GM19455 (cell line): Measurements from ENCODE around the gene MAD1L1.

ENCODE experiments used
- ATAC-seq: cut with Tn5 transposase; IDR thresholded peaks from one replicate; pipeline ENCODE4 v1.9.1; 2021; ENCODE audit not compliant: unreplicated experiment

The MAD1L1 gene

DNA sequence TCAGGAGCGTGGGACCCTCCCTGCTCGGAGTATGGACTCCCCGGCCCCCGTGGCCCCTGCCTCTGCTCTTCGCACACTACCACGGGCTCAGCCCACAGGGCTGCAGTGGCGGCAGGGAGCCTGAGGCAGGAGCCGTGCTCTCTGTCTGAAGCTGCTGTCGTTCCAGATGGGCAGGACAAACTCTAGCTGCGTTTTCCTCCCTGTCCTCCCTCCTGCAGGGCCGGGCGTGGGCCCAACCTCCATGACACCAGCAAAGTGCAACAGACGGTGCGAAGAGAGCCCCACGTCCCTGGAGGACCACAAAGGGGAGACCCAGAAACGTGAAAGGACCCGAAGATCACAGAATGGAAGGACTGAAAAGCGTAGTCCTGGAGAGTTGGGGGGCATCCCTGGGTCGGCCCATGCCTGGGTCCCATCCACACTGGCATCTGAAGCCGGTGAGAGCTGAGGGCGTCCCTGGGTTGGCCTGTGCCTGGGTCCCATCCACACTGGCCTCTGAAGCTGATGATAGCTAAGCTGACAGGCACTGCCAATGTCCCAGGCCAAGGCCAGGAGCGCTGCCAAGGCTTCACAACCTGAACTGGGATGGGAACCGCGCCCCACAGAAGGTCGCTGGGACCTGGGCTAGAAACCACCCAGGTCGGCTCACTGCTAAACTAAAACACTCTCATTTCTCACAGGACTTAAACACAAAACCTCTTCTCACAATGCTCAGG lies 267.0 kb downstream of the MAD1L1 start:
- no peak for ATAC-seq

DNA sequence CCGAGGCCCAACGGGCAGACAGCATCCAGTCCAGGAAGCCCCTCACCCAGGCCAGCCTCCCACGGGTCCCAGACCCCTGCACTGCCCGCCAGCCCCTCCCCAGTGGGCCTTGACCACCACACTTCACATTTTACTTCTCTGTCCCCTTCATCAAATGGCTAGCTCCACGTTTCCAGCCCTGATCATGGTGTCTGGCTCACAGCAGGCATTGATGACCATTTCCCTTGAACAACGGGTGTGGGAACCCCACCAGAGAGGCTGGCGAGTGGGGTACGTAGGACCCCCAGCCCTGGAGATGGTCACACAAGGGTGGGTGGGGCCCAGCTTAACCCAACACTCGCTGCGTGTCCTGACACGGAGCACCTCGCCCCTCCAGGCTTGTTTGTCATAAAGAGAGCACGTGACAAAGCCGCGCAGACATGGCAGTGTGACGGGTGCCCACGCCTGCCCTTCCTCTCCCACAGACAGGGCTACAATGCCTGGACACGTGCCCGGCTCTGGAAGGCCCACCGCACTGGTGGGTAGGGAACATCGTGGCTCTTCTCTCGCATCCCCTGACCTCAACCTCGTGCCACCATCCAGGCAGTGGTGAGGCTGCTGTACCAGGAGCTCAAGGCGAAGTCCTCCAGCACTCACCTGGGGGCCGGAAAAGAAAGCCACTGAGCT lies 267.7 kb downstream of the MAD1L1 start:
- ATAC-seq: no peak

DNA sequence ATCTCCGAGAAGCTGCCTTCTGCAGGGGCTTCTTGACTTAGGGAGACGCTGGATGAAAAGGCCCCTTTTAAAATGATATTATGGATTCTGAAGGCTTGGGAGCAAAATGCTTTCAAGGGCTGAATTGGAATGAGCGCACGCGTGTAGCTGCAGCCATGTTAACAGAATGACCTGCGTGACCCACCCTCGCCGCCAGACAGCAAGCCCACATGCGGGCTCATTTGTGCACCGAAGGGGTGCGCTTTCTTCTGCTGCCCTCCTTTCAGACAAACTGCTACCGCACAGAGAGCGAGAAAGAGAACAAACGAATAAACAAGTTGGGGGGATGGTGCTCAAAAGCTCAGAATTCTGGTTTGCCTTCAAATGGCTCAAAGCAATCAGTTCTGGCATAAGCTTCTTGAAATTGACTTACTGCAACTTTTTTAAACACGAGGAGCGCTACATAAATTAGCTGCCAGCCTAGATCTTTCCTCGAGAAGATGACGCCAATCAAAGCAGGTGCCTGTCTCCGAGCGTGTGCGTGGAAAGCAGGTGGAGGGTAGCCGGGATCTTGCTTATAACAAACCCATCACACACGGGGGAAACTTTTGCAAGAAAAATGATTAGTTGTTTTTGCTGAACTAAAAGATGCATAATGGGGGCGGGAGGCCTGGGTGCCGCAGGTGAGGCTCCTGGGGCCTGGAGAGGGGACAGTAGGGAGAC lies 268.4 kb downstream of the MAD1L1 start:
- no peak for ATAC-seq

DNA sequence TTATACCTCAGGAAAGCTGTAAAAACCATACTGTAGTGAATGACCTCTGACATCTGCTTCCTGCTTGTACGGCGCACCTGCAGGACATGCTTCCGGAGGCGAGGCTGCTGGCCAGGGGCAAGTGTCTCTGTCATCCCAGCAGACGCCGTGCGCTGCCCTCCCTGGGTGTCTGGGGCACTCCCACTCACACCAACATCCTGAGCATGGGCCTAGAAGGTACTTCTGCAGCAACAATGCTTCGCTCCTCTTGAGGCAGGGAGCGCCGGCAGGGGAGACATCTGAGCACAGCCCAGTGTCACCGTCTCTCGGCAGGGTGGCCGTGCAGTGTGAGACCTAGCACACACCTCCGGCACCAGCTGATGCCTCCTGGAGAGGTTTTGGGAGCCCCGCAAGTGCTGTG lies 269.2 kb downstream of the MAD1L1 start:
- no peak for ATAC-seq

DNA sequence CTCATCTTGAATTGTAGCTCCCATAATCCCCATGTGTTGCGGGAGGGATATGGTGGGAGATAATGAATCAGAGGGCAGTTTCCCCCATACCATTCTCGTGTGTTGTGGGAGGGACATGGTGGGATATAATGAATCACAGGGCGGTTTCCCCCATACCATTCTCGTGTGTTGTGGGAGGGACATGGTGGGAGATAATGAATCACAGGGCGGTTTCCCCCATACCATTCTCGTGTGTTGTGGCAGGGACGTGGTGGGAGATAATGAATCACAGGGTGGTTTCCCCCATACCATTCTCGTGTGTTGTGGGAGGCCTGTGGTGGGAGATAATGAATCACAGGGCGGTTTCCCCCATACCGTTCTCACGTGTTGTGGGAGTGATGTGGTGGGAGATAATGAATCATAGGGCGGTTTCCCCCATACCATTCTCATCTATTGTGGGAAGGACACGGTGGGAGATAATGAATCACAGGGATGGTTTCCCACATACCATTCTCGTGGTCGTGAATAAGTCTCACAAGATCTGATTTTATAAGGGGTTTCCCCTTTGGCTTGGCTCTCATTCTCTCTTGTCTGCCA lies 271.0 kb downstream of the MAD1L1 start:
- ATAC-seq: no peak

DNA sequence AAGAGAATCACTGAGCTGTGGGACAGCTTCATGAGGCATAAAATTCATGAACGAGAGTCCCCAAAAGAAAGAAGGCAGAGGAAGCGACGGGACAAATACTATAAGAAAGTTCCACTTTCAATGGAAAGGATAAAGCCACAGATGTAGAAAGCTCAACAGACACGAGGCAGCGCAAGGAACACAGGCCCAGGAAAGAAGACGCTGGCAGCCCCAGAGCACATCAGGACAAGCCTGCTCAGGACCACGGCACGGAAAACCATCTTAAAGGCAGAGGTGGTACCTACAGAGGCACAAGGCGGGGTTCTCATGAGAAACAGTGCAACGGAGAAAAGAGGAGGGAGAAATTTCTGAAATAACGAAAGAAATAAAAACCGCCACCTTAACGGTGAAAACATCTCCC lies 273.4 kb downstream of the MAD1L1 start:
- ATAC-seq: no peak

DNA sequence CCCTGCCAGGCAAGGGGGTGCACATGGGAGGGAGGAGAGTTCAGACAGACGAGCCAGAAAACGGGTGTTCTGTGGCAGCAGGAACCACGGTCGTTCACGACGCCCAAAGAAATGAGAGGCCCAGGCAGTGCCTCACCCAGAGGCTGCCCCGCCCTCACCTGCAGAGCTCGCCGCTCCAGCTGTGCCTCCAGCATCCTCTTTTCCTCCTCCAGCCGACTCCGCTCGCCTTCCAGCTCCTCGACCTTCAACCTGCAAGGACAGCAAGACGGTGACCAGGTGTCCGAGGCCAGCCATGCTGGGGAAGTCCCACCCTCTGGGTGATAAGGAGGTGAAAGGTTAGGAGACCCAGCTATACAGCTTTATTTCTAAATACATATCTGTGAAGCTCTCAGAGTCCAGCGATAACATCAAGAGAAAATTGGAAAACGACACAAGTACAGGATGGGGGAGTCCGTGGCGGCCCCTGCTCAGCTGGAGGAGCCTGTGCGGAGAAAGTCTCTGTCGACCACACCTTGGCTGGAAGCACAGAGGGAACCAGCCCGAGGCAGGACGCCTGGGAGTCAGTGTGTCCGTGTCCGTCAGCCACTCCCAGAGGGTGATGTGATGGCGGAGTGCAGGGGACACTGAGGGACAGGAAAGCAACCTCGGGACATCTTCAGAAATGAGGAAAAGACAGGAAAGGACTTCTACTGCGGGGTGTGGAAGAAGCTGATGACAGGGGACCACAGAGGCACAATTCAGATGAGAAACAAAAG lies 275.1 kb downstream of the MAD1L1 start:
- ATAC-seq: no peak

DNA sequence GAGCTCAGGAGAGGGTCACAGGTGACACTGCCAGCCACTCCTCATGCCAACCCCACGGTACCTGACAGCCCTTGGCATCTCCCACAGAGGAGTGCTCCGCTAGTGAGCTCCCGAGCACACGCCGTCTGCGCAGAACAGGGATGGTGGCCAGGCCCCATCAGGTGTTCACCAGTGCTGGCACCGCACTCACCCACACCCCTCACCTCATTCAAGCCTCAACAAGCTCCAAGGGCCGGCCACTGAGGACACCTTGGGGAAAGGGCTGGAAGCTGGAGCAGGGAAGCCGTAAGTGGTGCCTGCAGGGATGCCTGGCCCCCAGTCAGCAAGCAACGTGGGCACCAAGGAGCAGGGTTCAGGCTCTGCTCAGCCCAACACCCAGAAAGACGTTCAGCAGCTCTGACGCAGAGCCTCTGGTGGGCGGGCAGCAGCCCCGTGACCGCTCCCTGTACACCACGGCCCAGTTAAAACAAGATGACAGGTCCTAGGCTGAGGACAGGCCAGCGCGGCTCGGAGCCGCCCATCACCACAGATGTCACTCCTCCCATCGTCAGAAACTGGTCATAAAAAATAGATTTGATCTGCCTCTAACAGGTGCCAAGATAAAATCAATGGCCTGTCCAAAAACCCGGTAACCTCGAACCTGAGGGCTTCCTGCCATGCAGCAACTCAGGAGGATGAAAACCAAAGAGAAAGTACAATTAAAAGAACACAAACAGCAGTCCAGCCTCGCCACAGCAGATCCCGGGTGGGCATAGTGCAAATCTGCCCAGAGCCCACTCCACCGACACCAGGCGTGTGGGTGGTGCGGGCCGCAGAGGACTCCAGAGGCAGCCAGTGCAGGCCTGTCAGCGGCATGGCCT lies 275.9 kb downstream of the MAD1L1 start:
- ATAC-seq: no peak

DNA sequence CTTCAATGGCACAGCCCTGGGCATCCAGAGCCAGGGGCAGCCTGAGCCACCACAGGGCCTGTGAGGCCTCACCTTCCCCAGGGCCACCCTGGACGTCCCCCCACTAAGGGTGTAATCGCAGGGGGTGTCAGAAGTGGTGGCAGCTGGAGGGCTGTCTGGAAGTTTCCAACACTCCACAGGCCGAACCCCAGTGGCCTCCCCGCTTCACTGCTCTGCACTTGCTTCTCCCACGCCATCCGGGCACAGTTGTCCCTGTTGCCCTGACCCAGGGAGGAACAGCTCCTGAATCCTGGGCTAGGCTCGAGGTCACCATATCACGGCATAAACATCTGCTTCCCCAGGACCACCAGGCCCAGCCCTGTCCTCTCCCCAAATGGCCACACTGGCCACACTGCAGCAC lies 276.6 kb downstream of the MAD1L1 start:
- ATAC-seq: no peak

DNA sequence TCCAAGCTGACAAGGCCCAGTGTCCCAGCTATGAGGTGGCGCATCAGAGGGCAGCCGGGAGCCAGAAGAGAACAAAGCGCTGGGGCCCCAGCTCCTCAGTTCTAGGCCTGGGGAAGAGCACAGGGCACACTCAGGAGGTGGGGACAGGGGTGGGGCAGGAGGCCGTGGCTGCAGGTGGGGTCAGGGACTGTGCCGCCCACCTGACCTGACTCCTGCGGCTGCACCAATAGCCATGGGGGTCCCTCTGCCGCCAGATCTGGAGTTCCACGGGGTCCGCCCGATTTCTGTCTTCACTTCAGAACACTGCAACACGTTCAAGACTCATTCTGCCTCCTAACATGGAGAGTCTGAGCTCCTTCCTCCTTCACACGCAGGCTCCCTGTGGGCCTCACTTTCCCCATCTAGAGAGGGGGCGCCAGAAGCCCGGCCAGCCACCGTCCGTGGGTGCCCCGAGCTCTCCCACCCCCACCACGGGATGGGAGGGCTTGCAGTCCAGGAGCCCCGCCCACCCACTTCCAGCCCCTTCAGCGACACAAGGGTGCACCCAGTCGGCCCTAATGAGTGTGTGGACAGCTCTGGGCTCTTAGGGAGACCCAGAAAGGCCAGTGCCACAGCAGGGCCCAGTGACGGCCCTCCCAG lies 278.3 kb downstream of the MAD1L1 start:
- ATAC-seq: no peak

DNA sequence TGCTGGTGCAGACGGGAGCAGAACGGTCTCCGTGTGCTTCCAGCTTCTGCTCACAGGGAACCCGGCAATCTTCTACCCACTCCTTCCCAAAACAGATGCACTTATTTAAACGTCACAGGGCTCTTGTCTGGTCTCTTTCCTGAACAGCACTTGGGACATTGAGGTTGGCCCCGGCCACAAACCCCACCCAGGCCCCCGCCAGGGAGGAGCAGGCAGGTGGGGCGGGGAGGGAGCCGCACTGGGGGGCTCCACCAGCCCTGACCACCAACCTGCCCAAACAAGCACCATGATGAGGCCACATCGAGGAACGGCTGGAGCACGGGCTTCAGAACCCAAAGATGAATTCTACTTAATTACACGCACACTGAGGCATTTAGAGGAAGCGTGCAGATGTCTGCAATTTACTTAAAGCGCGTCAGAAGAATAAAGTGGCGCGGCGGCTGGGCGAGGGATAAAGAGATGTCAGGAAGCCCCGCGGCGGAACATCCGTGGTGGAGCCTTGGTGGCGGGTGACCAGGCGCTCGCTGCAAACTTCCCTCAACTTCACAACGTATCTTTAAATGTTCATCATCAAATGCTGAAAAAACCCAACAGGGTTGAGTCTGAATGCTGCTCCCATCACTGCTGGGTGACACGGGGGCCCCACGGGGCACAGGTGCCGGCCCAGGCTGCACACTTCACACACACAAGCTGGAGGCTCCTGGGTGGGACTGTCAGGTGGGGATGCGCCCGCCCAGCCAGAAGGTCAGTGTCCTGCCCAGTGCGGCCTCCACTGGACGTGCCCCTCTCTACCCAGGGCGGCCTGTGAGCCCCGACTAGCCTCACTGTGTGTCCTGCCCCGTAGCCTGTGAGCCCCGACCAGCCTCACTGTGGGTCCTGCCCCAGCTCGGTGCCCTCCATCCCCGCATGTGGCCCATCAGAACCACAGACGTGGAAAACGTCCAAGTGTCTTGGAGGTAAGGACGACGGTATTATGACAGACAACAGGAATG lies 279.2 kb downstream of the MAD1L1 start:
- ATAC-seq: no peak

DNA sequence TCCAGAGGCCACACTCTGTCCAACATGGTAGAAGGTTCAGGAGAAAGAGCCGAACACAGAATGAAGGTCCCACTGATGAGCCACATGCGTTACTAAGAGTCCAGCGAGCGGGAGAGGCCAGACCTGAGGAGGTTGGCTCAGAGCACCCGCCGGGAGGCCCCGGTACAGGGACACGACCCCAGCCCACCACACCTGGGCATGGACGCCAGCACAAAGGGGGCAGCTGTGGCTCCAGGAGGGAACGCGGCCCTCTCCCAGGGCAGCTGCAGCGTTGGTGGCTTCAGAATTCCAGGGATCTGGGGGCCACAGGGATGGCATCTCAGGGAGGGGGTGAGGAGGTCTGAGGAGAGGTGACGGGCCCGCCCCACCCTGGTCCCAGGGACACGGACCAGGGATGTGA lies 280.0 kb downstream of the MAD1L1 start:
- ATAC-seq: no peak

DNA sequence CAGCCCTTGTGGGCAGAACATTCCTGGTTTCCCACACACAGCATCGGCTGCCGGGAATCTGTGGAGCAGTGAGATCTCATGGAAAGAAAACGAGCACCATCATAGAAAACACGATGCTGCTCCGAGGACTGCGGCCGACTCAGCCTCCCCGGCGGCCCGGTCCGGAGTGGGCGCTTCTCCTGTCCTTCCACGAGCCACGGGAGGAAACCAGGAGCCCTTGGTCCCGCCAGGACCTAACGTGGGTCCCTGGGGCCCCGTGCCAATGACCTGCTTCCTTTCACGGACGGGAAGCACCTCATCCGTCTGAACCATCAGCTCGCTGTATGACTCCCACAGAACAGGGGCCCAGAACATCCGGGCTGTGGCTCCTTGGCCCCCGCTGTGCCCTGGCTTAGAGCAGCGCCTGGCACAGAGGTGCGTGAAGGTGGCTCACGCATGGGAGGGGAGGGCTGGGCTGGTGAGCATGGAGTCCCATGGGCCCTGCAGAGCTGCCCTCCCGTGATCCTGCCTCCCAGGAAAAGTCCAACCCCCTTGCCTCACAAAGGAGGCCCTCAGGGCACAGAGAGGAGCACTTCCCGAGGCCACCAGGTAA lies 280.5 kb downstream of the MAD1L1 start:
- no peak for ATAC-seq

DNA sequence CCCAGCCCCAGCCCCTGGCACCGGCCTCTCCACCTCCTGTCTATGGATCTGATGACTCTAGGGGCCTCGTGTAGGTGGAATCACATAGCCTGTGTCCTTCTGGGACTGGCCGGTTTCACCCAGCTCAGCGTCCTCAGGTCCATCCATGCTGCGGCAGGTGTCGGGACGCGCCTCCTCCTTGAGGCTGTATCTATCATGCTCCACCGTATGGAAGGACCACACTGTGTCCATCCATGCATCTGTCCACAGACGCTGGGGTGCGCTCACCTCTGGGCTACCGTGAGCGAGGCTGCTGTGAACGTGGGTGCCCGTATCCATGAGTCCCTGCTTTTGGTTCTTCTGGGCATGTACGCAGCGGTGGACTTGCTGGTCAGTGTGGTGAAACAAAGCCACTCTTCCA lies 281.1 kb downstream of the MAD1L1 start:
- ATAC-seq: no peak

DNA sequence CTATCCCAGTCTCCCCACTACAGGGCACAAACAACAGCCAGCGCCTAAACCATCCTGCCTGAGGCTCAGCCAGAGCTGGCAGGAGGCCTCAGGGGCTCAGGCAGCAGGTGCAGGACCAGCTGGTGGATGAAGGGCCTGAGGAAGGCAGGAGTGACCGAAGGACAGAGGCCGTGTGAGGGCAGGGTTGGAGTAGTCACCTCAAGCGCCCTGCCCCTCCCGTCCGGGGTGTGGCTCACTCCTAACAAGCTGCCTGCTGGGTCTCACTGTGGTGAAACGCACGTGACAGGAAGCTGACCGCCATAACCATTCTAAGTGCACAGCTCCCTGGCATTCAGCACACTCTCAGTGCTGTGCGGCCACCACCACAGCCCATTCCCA lies 281.6 kb downstream of the MAD1L1 start:
- no peak for ATAC-seq

DNA sequence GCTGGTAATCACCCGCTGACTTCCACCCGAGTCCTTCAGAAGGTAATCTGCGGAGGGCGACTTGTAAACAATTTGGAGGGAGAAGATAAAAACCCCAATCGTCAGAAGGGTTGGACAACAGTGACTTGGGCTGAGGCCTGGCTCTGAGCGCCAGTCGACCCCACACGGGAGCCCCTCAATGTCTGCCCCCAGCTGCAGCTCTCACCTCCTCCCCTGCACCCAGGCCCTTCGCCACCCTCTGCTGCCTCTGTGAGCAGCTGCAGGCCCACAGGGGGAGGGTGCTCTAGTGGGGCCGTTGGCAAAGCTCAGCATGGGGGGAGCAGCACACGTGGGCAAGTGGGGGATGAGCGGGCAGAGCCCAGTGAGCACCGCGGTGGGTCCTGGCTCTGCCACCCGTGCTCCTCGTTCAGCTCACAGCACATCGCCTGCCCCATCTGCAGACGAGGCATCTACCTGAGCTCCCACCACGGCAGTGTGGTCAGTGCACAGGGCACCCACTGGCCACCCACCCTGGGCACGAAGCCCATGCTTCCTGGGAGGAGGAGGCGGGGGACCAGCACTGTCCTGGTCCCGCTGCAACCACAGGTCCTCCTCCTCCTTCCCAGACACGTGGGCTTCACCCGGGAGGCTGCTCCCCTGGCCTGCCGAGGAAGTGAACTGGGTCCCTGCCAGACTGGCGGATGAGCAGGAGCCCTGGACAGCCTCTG lies 282.1 kb downstream of the MAD1L1 start:
- no peak for ATAC-seq

DNA sequence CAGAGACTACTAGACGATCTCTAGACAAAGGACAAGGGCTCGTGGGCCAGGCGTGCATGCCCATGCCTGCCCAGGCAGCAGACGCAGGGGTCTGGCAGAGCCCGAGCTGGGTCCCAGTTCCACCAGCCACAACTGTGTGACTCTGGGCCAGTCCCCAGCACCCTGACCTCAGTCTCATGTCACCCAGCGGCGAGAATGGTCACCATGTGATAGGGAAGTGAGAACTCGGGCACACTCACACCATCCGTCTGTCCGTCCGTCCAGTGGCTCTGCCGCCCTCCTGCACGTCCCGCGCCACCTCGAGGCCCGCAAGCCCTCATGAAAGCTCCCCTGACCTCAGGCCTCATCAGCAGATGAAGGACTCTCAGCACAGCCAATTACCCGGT lies 282.7 kb downstream of the MAD1L1 start:
- no peak for ATAC-seq

DNA sequence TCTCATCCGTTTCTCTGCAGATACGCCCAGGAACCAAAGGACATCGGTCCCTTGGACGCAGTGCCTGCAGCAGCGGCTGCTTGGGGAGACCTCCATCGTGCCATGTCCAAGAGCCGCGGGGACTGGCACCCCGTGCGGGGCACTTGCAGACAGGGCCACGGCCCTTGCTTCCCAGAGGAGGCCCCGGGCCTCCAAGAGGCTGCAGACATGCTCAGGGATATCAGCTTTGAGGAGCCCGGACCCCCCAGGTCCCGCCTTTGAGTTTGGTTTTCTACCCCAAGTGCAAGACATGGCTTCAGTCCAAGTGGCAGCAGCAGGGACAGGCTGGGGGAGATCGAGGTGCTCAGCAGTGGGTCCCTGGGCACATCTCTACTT lies 283.1 kb downstream of the MAD1L1 start:
- no peak for ATAC-seq
